Endothelial cell of umbilical vein (primary cell): ENCODE results near the gene PITPNM1.
A peak's percentile ranks its signal among the peaks of the same experiment; 100 is the strongest.

ENCODE experiments used
- CTCF ChIP-seq, 2 donors: IDR thresholded peaks; 1 replicate in 1 of 2; 2 replicates in 1 of 2; pipeline ENCODE4 v1.5.1; 2011; ENCODE audit warnings: low read length in 2 of 2, mild to moderate bottlenecking in 2 of 2, moderate library complexity in 2 of 2, control low read depth in 1 of 2, inconsistent platforms in 1 of 2, low read depth in 1 of 2; ENCODE audit not compliant: insufficient read depth in 1 of 2; ENCODE audit errors: extremely low read depth in 1 of 2
- EZH2 ChIP-seq: IDR thresholded peaks from 2 replicates; pipeline ENCODE4 v1.6.1; 2012; ENCODE audit warnings: borderline replicate concordance, low read depth, mild to moderate bottlenecking, moderate library complexity, low read length, inconsistent platforms; ENCODE audit not compliant: severe bottlenecking
- JUN ChIP-seq: IDR thresholded peaks from 2 replicates; pipeline ENCODE4 v1.6.1; 2011; ENCODE audit warnings: borderline replicate concordance, low read depth; ENCODE audit not compliant: insufficient read length, insufficient read depth
- POLR2A ChIP-seq: IDR thresholded peaks from 2 replicates; pipeline ENCODE4 v1.6.1; 2012; ENCODE audit warnings: low read depth, mild to moderate bottlenecking, control low read depth, low read length
- POLR2AphosphoS5 ChIP-seq: IDR thresholded peaks from 2 replicates; pipeline ENCODE4 v1.6.1; 2012; ENCODE audit warnings: low read depth, mild to moderate bottlenecking, control low read depth, low read length, moderate library complexity; ENCODE audit not compliant: insufficient read depth

GRCh38 chr11:67507864-67508485 is 2.8 kb upstream of the PITPNM1 start, which contains the start of gene CDK2AP2:
- TF ChIP-seq EZH2 (peak; percentile 63), POLR2AphosphoS5 (peak; percentile 79), JUN (no peak), POLR2A (peak; percentile 79), CTCF (IDR thresholded peaks at IDR 0.05; ENCODE audit: extremely low read depth in 1 of 2, insufficient read depth in 1 of 2, low read depth in 1 of 2, low read length in 2 of 2) (no peak)
